ENCODE measurements around the gene ACOXL. TPM values are rescaled to one million over a fixed set of nuclear protein-coding genes. Genes with fewer than 3 reads are reported as not detected.

Gene ACOXL
- total RNA-seq, 5 donors from 2014 or later (not counting 1 experiment from before 2014, with no cell fraction given), result 0.10 TPM; not detected in 4

- no peak for ATAC-seq (replicated peaks in 1 of 4)
- peaks cover 3 to 5% of the 10 kb centered on the region in 2 donors for H3K27me3 Mint-ChIP-seq
- no peaks in the 10 kb centered on the region for H3K36me3 Mint-ChIP-seq
- Histone ChIP-seq H3K36me3 (ENCODE audit: control insufficient read depth in 2 of 2, extremely low read depth in 1 of 2, insufficient read depth in 1 of 2, low read length in 1 of 2) (no peaks in the 10 kb centered on the region), H3K27ac (ENCODE audit: low read length) (no peak overlapping the region), H3K9me3 (no peaks in the 10 kb centered on the region), H3K27me3 (replicated peaks in 1 of 2; ENCODE audit: control insufficient read depth in 2 of 2, extremely low read depth in 1 of 2, insufficient read depth in 2 of 2, low read length in 1 of 2) (no peaks in the 10 kb centered on the region), H3K4me1 (ENCODE audit: control insufficient read depth in 1 of 2, extremely low read depth in 1 of 2, insufficient read depth in 2 of 2, low read length in 2 of 2) (peaks cover 0 to 6% of the 10 kb centered on the region in 2 experiments), H3K4me3 (ENCODE audit: control insufficient read depth in 1 of 2, extremely low read depth in 1 of 2, low read length in 1 of 2) (no peak overlapping the region)
- POLR2A ChIA-PET, result no interaction called here
- 94% methylated on average over 2 of the region's 2 CpGs for WGBS (ENCODE audit: insufficient coverage)
- CTCF ChIA-PET, result no interaction called here
- no peaks in the 10 kb centered on the region for H3K9me3 Mint-ChIP-seq
- no peak overlapping the region for H3K27ac Mint-ChIP-seq
- no peak overlapping the region for H3K4me3 Mint-ChIP-seq
- H3K4me1 Mint-ChIP-seq, result peaks cover 8 to 12% (median 8%) of the 10 kb centered on the region in 3 donors
- DNase-seq, result no peak
Observed at GRCh38 chr2:111102216-111102615, 369.8 kb downstream of the ACOXL start.

- peaks cover 8 to 23% of the 10 kb centered on the region in 2 donors for H3K27me3 Mint-ChIP-seq
- Histone ChIP-seq H3K4me1 (ENCODE audit: control insufficient read depth in 1 of 2, extremely low read depth in 1 of 2, insufficient read depth in 2 of 2, low read length in 2 of 2) (peaks cover under 1% of the 10 kb centered on the region in 2 experiments), H3K27me3 (replicated peaks in 1 of 2; ENCODE audit: control insufficient read depth in 2 of 2, extremely low read depth in 1 of 2, insufficient read depth in 2 of 2, low read length in 1 of 2) (peaks cover 0 to 3% of the 10 kb centered on the region in 2 experiments), H3K9me3 (no peaks in the 10 kb centered on the region), H3K4me3 (ENCODE audit: control insufficient read depth in 1 of 2, extremely low read depth in 1 of 2, low read length in 1 of 2) (no peak overlapping the region), H3K27ac (ENCODE audit: low read length) (no peak overlapping the region), H3K36me3 (ENCODE audit: control insufficient read depth in 2 of 2, extremely low read depth in 1 of 2, insufficient read depth in 1 of 2, low read length in 1 of 2) (no peaks in the 10 kb centered on the region)
- ChIA-PET POLR2A (no interaction called here), CTCF (no interaction called here)
- no peak overlapping the region for H3K27ac Mint-ChIP-seq
- DNase-seq (no peak), ATAC-seq (replicated peaks in 1 of 4) (no peak)
- H3K9me3 Mint-ChIP-seq, result no peaks in the 10 kb centered on the region
- no CpG with 5 or more reads among the region's 2 CpGs for WGBS (ENCODE audit: insufficient coverage)
- H3K4me1 Mint-ChIP-seq, result peaks cover 1 to 2% (median 1%) of the 10 kb centered on the region in 3 donors
- no peak overlapping the region for H3K4me3 Mint-ChIP-seq
- no peaks in the 10 kb centered on the region for H3K36me3 Mint-ChIP-seq
Observed at GRCh38 chr2:111105926-111106325, 373.6 kb downstream of the ACOXL start.

- CTCF ChIA-PET, result no interaction called here
Observed at GRCh38 chr2:111106706-111107105, 374.3 kb downstream of the ACOXL start.

GRCh38 chr2:111108745-111109271 is 376.4 kb downstream of the ACOXL start:
- ATAC-seq (replicated peaks in 1 of 4) (no peak), DNase-seq (no peak)
- Histone ChIP-seq H3K4me3 (ENCODE audit: control insufficient read depth in 1 of 2, extremely low read depth in 1 of 2, low read length in 1 of 2) (no peak overlapping the region), H3K27me3 (replicated peaks in 1 of 2; ENCODE audit: control insufficient read depth in 2 of 2, extremely low read depth in 1 of 2, insufficient read depth in 2 of 2, low read length in 1 of 2) (peaks cover 0 to 14% of the 10 kb centered on the region in 2 experiments), H3K36me3 (ENCODE audit: control insufficient read depth in 2 of 2, extremely low read depth in 1 of 2, insufficient read depth in 1 of 2, low read length in 1 of 2) (no peaks in the 10 kb centered on the region), H3K4me1 (ENCODE audit: control insufficient read depth in 1 of 2, extremely low read depth in 1 of 2, insufficient read depth in 2 of 2, low read length in 2 of 2) (peaks cover 0 to 8% of the 10 kb centered on the region in 2 experiments), H3K27ac (ENCODE audit: low read length) (no peak overlapping the region), H3K9me3 (no peaks in the 10 kb centered on the region)
- ChIA-PET CTCF (no interaction called here), POLR2A (no interaction called here)
- no peak overlapping the region for H3K4me3 Mint-ChIP-seq
- H3K9me3 Mint-ChIP-seq, result no peaks in the 10 kb centered on the region
- H3K4me1 Mint-ChIP-seq, result no peaks in the 10 kb centered on the region
- no peaks in the 10 kb centered on the region for H3K36me3 Mint-ChIP-seq
- H3K27ac Mint-ChIP-seq, result no peak overlapping the region
- H3K27me3 Mint-ChIP-seq, result peaks cover 21 to 37% of the 10 kb centered on the region in 2 donors
- WGBS (ENCODE audit: insufficient coverage), result no CpG with 5 or more reads among the region's 2 CpGs

More at GRCh38 chr2:111106706-111107105, 374.3 kb downstream of the ACOXL start:
- no peak for DNase-seq
- H3K4me3 Mint-ChIP-seq, result no peak overlapping the region
- no peaks in the 10 kb centered on the region for H3K36me3 ChIP-seq (ENCODE audit: control insufficient read depth in 2 of 2, extremely low read depth in 1 of 2, insufficient read depth in 1 of 2, low read length in 1 of 2)
- H3K4me1 Mint-ChIP-seq, result no peaks in the 10 kb centered on the region
- POLR2A ChIA-PET, result no interaction called here
- no peaks in the 10 kb centered on the region for H3K36me3 Mint-ChIP-seq
- no peak for ATAC-seq (replicated peaks in 1 of 4)
- no peak overlapping the region for H3K4me3 ChIP-seq (ENCODE audit: control insufficient read depth in 1 of 2, extremely low read depth in 1 of 2, low read length in 1 of 2)
- H3K27ac ChIP-seq (ENCODE audit: low read length), result no peak overlapping the region
- H3K27ac Mint-ChIP-seq, result no peak overlapping the region
- no peaks in the 10 kb centered on the region for H3K9me3 Mint-ChIP-seq
- H3K27me3 ChIP-seq (replicated peaks in 1 of 2; ENCODE audit: control insufficient read depth in 2 of 2, extremely low read depth in 1 of 2, insufficient read depth in 2 of 2, low read length in 1 of 2), result peaks cover 0 to 6% of the 10 kb centered on the region in 2 experiments
- H3K9me3 ChIP-seq, result no peaks in the 10 kb centered on the region
- H3K27me3 Mint-ChIP-seq, result peaks cover 8 to 23% of the 10 kb centered on the region in 2 donors
- peaks cover 0 to 5% of the 10 kb centered on the region in 2 experiments for H3K4me1 ChIP-seq (ENCODE audit: control insufficient read depth in 1 of 2, extremely low read depth in 1 of 2, insufficient read depth in 2 of 2, low read length in 2 of 2)
- no CpG with 5 or more reads among the region's 5 CpGs for WGBS (ENCODE audit: insufficient coverage)

GRCh38 chr2:111111101-111111755 is 378.9 kb downstream of the ACOXL start:
- CTCF ChIA-PET, result no interaction called here
- Mint-ChIP-seq H3K27ac (no peak overlapping the region), H3K4me1 (peaks cover 0 to 4% (median 0%) of the 10 kb centered on the region in 3 donors), H3K4me3 (no peak overlapping the region), H3K27me3 (peaks cover 27 to 48% of the 10 kb centered on the region in 2 donors), H3K36me3 (no peaks in the 10 kb centered on the region), H3K9me3 (no peaks in the 10 kb centered on the region)
- Histone ChIP-seq H3K27me3 (replicated peaks in 1 of 2; ENCODE audit: control insufficient read depth in 2 of 2, extremely low read depth in 1 of 2, insufficient read depth in 2 of 2, low read length in 1 of 2) (peaks cover 4 to 16% of the 10 kb centered on the region in 2 experiments), H3K36me3 (ENCODE audit: control insufficient read depth in 2 of 2, extremely low read depth in 1 of 2, insufficient read depth in 1 of 2, low read length in 1 of 2) (no peaks in the 10 kb centered on the region), H3K9me3 (no peaks in the 10 kb centered on the region), H3K4me3 (ENCODE audit: control insufficient read depth in 1 of 2, extremely low read depth in 1 of 2, low read length in 1 of 2) (no peak overlapping the region), H3K27ac (ENCODE audit: low read length) (no peak overlapping the region), H3K4me1 (ENCODE audit: control insufficient read depth in 1 of 2, extremely low read depth in 1 of 2, insufficient read depth in 2 of 2, low read length in 2 of 2) (peaks cover 0 to 8% of the 10 kb centered on the region in 2 experiments)
- ATAC-seq (replicated peaks in 1 of 4), result no peak
- no peak for DNase-seq
- no CpG with 5 or more reads among the region's 4 CpGs for WGBS (ENCODE audit: insufficient coverage)
- POLR2A ChIA-PET, result no interaction called here

GRCh38 chr2:111113838-111114237 is 381.5 kb downstream of the ACOXL start:
- no peaks in the 10 kb centered on the region for H3K9me3 Mint-ChIP-seq
- H3K27me3 ChIP-seq (replicated peaks in 1 of 2; ENCODE audit: control insufficient read depth in 2 of 2, extremely low read depth in 1 of 2, insufficient read depth in 2 of 2, low read length in 1 of 2), result peaks cover 5 to 36% of the 10 kb centered on the region in 2 experiments
- H3K4me3 Mint-ChIP-seq, result no peak overlapping the region
- ChIA-PET CTCF (no interaction called here), POLR2A (no interaction called here)
- no peaks in the 10 kb centered on the region for H3K36me3 Mint-ChIP-seq
- H3K36me3 ChIP-seq (ENCODE audit: control insufficient read depth in 2 of 2, extremely low read depth in 1 of 2, insufficient read depth in 1 of 2, low read length in 1 of 2), result no peaks in the 10 kb centered on the region
- H3K27ac Mint-ChIP-seq, result no peak overlapping the region
- H3K4me1 ChIP-seq (ENCODE audit: control insufficient read depth in 1 of 2, extremely low read depth in 1 of 2, insufficient read depth in 2 of 2, low read length in 2 of 2), result peaks cover 17 to 22% of the 10 kb centered on the region in 2 experiments
- H3K27me3 Mint-ChIP-seq, result peaks cover 41 to 65% of the 10 kb centered on the region in 2 donors
- peaks cover 23 to 27% (median 23%) of the 10 kb centered on the region in 3 donors for H3K4me1 Mint-ChIP-seq
- DNase-seq (no peak), ATAC-seq (replicated peaks in 1 of 4) (no peak)
- WGBS (ENCODE audit: insufficient coverage), result 100% methylated on average over 1 of the region's 1 CpG
- no peak overlapping the region for H3K27ac ChIP-seq (ENCODE audit: low read length)
- no peaks in the 10 kb centered on the region for H3K9me3 ChIP-seq
- H3K4me3 ChIP-seq (ENCODE audit: control insufficient read depth in 1 of 2, extremely low read depth in 1 of 2, low read length in 1 of 2), result no peak overlapping the region
